HEK293T (cell line): ENCODE measurements around the gene SCAI.

ENCODE experiments used
- BHLHE40 ChIP-seq: fragments of 450-650 bp; IDR thresholded peaks from 2 replicates; pipeline ENCODE4 v1.6.1; 2016; ENCODE audit warnings: mild to moderate bottlenecking, moderate library complexity, borderline replicate concordance
- HDGF ChIP-seq: fragments of 450-650 bp; IDR thresholded peaks from 2 replicates; pipeline ENCODE4 v1.6.1; 2017; ENCODE audit warnings: antibody characterized with exemption, borderline replicate concordance
- SUZ12 ChIP-seq: fragments of 450-650 bp; IDR thresholded peaks from 2 replicates; pipeline ENCODE4 v1.6.1; 2016; ENCODE audit warnings: mild to moderate bottlenecking
- ZNF384 ChIP-seq: fragments of 450-650 bp; IDR thresholded peaks from 2 replicates; pipeline ENCODE4 v1.6.1; 2016

DNA sequence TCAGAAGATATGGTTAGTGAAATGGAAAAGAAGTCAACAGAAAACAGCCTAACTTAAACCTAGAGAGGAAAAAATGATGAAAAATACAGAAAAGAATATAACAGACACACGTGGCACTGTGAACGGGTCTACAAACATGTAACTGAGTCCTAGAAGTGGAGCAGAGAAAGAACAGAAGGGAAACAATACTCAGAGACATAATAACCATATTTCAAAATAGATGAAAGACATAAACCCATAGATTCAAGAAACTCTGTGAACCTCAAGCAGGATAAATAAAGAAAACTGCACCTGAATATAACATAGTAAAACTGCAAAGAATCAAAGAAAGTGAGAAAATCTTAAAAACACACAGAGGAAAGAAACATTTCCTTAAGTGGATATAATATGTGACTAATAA is 134.7 kb downstream of the SCAI start:
- TF ChIP-seq ZNF384 (no peak), HDGF (no peak), BHLHE40 (no peak), SUZ12 (no peak)
